HG02759 (cell line): ENCODE data around the gene RCOR2.
"Not testable (repeated sequence)": the region's sequence is repeated elsewhere in the genome, so short reads cannot be mapped to it uniquely, and the experiment has no call there.

Experiments
- ATAC-seq: cut with Tn5 transposase; IDR thresholded peaks from one replicate; pipeline ENCODE4 v1.9.1; 2021; ENCODE audit warnings: mild to moderate bottlenecking, moderate library complexity; ENCODE audit not compliant: unreplicated experiment

The RCOR2 gene

GRCh38 chr11:63916837-63917691, at the start of gene RCOR2:
Gene RCOR2 (minus strand): TSS chr11:63917164. CDS start chr11:63916456, 708 bp downstream.
- no peak for ATAC-seq

DNA sequence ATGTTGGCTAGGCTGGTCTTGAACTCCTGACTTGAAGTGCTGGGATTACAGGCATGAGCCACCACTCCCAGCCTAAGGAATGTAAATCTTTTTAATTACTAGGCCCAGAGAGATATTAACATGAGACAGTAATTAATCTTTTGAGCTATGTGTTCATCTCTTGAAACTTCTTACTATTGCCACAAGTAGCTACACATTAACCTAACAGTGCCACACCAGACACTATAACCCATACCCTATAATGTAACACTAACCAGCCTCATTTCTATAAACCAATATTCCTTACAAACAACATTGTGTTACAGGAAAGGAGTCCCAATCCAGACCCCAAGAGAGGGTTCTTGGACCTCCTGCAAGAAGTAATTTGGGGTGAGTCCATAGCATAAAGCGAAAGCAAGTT, 49.5 kb upstream of the RCOR2 start:
- no peak for ATAC-seq

- not testable (repeated sequence) for ATAC-seq
Observed at GRCh38 chr11:63963895-63964294, 46.9 kb upstream of the RCOR2 start.

DNA sequence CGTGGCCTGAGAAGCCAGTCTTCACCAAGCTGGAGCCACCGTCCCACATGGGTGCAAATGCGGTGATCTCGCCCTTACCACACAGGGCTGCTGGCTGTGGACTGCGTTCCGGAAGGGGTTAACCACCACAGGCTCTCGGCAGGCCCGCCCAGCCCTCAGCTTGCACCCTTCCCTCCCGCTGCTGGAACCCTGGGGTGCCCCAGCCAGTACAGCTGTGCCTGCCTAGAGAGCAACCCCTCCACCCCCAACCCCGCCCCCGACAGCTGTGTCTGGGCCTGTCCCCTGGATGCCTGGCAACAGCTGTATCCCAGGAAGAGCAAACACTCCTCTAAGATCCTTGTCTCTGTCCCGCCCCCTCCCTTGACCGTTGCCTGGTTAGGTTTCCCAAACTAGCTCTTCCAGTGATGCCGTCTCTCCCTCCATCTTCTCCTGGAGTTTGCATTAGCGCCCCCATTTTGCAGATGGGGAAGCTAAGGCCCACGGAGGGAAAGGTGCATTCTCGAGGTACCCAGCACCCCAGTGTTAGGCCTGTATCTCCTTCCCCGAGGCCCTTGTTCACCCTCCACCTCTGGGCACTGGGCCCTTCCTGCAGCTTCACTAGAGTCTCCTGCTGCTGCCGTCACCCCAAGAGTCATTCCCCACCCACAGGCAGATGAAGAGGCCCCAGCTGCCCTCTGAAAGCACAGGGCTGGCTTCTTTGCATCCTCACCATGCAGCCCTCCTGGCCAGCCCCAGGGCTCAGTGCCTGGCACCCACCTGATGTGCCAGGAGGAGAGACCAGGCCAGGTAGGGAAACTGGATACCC, 44.8 kb upstream of the RCOR2 start:
- ATAC-seq, result no peak

- no peak for ATAC-seq
Observed at GRCh38 chr11:63958008-63958407, 41.0 kb upstream of the RCOR2 start.

GRCh38 chr11:63952570-63952969, 35.6 kb upstream of the RCOR2 start:
- no peak for ATAC-seq

- no peak for ATAC-seq
Observed at GRCh38 chr11:63951779-63952536, 35.0 kb upstream of the RCOR2 start.

- no peak for ATAC-seq
Observed at GRCh38 chr11:63945477-63946163, 28.7 kb upstream of the RCOR2 start.

GRCh38 chr11:63944987-63945386, 28.0 kb upstream of the RCOR2 start:
- no peak for ATAC-seq

GRCh38 chr11:63942803-63943202, 25.8 kb upstream of the RCOR2 start:
- ATAC-seq, result no peak

GRCh38 chr11:63941901-63942300, 24.9 kb upstream of the RCOR2 start:
- ATAC-seq, result no peak

DNA sequence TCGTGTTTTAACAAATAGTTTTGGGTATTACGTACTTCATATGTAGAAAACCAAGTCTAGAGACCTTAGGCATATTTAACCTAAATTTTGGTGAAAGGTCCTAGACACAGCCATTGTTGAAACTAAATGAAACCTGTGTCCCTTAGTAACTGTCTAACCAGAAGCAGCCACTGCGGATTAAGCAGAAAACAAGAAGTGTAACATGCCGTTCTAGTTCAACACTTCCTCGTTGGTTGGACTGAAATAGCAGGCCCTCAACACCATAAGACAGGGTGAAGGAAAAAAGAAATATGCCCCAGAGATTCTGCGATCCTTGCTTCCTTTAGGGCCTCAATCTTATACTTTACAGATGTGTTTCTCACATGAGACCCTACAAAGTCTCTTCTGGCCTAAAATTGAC, 23.8 kb upstream of the RCOR2 start:
- no peak for ATAC-seq

- no peak for ATAC-seq
Observed at GRCh38 chr11:63939397-63939891, 22.5 kb upstream of the RCOR2 start.

GRCh38 chr11:63938479-63939396, 21.8 kb upstream of the RCOR2 start, which contains the start of gene NAA40:
Gene NAA40 (plus strand): TSS chr11:63939002. CDS start chr11:63939097, 95 bp downstream.
- peak; percentile 96 for ATAC-seq

GRCh38 chr11:63937713-63938478, 20.9 kb upstream of the RCOR2 start:
- peak; percentile 13 for ATAC-seq

- ATAC-seq, result no peak
Observed at GRCh38 chr11:63933459-63933858, 16.5 kb upstream of the RCOR2 start.

DNA sequence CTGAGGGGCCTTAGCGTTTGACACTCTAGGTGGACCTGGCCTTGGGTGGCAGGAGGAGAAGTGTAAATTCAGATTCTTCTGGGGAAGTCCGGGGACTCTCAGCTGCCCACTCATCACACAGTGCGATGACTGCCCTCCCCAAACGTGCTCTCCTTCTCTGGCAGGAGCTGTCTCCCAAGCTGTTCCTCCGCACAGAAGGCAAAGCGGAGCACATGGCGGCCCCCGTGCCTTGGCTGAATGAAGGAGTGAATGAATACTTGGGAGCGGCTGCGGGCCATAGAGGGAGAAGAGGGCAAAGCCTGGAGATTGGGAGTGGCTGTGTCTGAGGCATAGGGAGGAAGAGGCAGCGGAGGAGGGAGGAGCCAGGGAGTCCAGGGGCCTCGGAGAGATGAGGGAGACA, 14.9 kb upstream of the RCOR2 start:
- ATAC-seq, result no peak

DNA sequence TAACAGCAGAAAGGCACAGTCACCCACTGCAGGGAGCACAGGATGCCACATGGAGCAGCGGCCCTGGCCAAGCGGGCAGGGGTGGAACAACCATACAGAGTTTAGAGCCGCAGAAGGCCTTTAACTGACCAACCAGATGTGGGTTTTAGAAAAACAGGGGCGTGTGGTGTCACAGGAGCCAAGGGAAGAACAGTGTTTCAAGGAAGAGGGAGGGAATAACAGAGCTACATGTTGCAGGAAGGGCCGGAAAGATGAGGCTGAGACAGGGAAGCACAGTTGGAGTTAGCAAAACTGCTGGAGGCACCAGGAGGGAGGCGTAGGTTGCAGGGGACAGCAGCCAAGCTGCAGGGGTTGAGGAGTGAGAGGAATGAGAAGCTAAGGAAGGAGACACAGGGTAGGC, 14.1 kb upstream of the RCOR2 start:
- ATAC-seq, result no peak

DNA sequence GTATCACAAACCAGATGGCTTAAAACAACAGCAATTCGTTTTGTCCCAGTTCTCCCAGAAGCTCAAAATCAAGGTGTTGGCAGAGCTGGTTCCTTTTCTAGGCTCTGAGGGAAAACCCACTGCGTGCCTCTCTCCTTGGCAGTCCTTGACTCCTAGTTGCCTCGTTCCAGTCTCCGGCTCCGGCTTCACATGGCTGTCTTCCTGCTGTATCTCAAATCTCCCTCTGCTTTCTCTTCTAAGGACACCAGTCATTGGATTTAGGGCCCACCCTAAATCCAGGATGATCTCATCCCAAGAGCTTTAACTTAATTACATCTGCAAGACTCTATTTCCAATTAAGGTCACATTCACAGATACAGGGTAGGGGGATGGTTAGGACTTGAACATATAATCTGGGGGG, 12.7 kb upstream of the RCOR2 start:
- no peak for ATAC-seq
